Measurements from ENCODE around the gene SYNGR3. TPM values are rescaled to one million over a fixed set of nuclear protein-coding genes. Genes with fewer than 3 reads are reported as not detected.

SYNGR3 gene
- total and polyA plus RNA-seq, 10 donors: 0.85 to 11.4 (median 2.8) TPM

DNA sequence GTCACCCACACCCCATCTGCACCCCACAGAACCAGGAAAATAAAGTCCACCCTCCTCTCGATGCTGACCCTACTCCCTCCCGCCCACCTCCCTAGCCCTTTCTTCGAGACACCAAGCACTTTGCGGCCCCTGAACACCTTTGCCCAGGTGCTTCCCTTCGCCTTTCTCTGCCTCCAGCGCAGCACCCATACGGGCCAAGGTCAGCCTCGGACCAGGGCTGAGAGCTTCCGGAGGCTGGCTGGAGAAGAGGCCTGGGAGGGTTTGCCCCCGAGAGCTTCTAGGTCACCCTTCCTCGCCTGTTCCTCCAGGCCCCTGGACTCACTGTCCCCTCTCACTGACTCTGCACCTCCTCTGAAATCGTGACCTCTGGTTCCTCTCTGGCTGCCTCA is 34.3 kb downstream of the SYNGR3 start:
- Histone ChIP-seq H3K27ac (peak overlapping the region; percentile 62 to 88 (median 84)), H3K27me3 (replicated peaks in 1 of 7) (peaks cover 0 to 78% (median 37%) of the 10 kb centered on the region in 7 donors), H3K36me3 (no peaks in the 10 kb centered on the region), H3K9me3 (no peaks in the 10 kb centered on the region), H3K4me1 (peaks cover 27 to 86% (median 69%) of the 10 kb centered on the region in 6 donors), H3K4me3 (peak overlapping the region in 5 of 8 donors; percentile 21 to 64 (median 28))
- DNase-seq: peak; percentile 75
- intact Hi-C loops (cut with DNase I; ENCODE audit: low total_unique reads): no loop called here
- 60 to 74% (median 68%) methylated on average over 12 of the region's 12 CpGs for WGBS, 5 donors
- TF ChIP-seq, protein P1, sequence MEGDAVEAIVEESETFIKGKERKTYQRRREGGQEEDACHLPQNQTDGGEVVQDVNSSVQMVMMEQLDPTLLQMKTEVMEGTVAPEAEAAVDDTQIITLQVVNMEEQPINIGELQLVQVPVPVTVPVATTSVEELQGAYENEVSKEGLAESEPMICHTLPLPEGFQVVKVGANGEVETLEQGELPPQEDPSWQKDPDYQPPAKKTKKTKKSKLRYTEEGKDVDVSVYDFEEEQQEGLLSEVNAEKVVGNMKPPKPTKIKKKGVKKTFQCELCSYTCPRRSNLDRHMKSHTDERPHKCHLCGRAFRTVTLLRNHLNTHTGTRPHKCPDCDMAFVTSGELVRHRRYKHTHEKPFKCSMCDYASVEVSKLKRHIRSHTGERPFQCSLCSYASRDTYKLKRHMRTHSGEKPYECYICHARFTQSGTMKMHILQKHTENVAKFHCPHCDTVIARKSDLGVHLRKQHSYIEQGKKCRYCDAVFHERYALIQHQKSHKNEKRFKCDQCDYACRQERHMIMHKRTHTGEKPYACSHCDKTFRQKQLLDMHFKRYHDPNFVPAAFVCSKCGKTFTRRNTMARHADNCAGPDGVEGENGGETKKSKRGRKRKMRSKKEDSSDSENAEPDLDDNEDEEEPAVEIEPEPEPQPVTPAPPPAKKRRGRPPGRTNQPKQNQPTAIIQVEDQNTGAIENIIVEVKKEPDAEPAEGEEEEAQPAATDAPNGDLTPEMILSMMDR (IDR thresholded peaks at IDR 0.05 in 8 of 11, conservative IDR thresholded peaks at IDR 0.05 in 3 of 11): no peak
- TF ChIP-seq POLR2A (IDR thresholded peaks at IDR 0.05): no peak
- TF ChIP-seq POLR2AphosphoS5 (IDR thresholded peaks at IDR 0.05): no peak

DNA sequence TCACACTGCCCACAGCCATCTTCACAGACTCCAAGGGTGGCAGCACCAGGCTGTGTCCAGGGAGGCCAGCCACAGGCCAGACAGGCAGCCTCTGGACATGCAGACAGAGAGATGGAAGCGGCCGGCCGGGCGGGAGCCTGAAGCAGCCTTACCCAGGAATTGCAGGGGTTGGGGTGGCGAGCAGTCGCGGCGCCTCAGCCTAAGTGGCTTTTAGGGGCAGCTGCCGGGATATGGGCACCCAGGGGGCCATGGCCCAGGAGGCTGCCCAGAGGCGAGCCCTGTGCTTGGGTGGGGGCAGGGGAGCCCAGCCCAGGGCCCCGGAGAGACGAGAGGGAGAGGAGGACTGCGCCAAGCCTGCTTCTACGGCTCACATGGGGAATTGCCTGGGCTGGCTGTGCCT is 35.5 kb downstream of the SYNGR3 start:
- 86 to 97% (median 92%) methylated on average over 14 of the region's 14 CpGs for WGBS, 5 donors
- TF ChIP-seq, protein P1 (IDR thresholded peaks at IDR 0.05 in 8 of 11, conservative IDR thresholded peaks at IDR 0.05 in 3 of 11): no peak
- TF ChIP-seq POLR2AphosphoS5 (IDR thresholded peaks at IDR 0.05) (no peak), POLR2A (IDR thresholded peaks at IDR 0.05) (no peak)
- intact Hi-C loops (cut with DNase I; ENCODE audit: low total_unique reads): loop anchor here (5.0 kb wide), 1 partner anchor 127 kb away; no protein-coding TSS in a partner anchor
- peaks cover 0 to 68% (median 25%) of the 10 kb centered on the region in 7 donors for H3K27me3 ChIP-seq (replicated peaks in 1 of 7)
- no peaks in the 10 kb centered on the region for H3K9me3 ChIP-seq
- peak overlapping the region in 1 of 8 donors; percentile 87 for H3K4me3 ChIP-seq
- peak overlapping the region in 6 of 8 donors; percentile 13 to 90 (median 86) for H3K27ac ChIP-seq
- H3K36me3 ChIP-seq: peaks cover 0 to 10% (median 0%) of the 10 kb centered on the region in 6 donors
- peaks cover 26 to 87% (median 71%) of the 10 kb centered on the region in 6 donors for H3K4me1 ChIP-seq
- peak; percentile 75 for DNase-seq

GRCh38 chr16:2025878-2026460 is 36.2 kb downstream of the SYNGR3 start:
- WGBS, 5 donors: 63 to 96% (median 78%) methylated on average over 15 to 16 of the region's 16 CpGs
- H3K27ac ChIP-seq: peak overlapping the region in 7 of 8 donors; percentile 51 to 90 (median 87)
- TF ChIP-seq POLR2AphosphoS5 (IDR thresholded peaks at IDR 0.05) (no peak), POLR2A (IDR thresholded peaks at IDR 0.05) (no peak)
- TF ChIP-seq, protein P1 (IDR thresholded peaks at IDR 0.05 in 8 of 11, conservative IDR thresholded peaks at IDR 0.05 in 3 of 11): no peak
- peaks cover 0 to 61% (median 18%) of the 10 kb centered on the region in 7 donors for H3K27me3 ChIP-seq (replicated peaks in 1 of 7)
- H3K4me1 ChIP-seq: peaks cover 24 to 87% (median 72%) of the 10 kb centered on the region in 6 donors
- peak; percentile 65 for DNase-seq
- H3K4me3 ChIP-seq: peak overlapping the region in 7 of 8 donors; percentile 17 to 87 (median 68)
- no peaks in the 10 kb centered on the region for H3K9me3 ChIP-seq
- intact Hi-C loops (cut with DNase I; ENCODE audit: low total_unique reads): loop anchor here (5.0 kb wide), 1 partner anchor 126 kb away; no protein-coding TSS in a partner anchor
- H3K36me3 ChIP-seq: peaks cover 0 to 15% (median 0%) of the 10 kb centered on the region in 6 donors

DNA sequence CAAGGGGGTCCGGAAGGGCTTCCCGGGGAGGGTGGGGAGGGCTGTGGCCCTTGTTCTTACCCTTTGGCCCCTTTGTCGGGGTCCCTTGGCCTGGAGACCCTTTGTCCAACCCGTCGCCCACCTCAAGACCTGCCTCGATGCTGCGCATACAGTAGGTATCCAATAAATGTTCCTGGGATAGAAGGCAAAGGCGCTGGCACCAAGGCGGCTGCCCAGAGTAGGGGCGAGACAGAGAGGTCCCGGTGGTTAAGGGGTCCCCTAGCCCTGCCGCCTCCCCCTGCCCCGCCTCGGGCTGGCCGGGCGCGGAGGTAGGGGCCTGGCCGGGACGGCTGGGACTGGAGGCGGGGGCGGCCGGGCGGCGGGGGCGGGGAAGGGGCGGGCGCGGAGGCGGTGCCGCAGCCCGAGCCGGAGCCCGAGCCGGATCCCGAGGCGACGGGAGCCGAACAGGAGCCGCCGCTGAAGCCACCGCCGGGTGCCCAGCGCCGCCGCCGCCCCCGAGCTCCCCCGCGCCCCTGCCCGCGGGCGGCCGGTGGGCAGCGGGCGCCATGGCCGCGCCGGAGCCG is 36.8 kb downstream of the SYNGR3 start, which contains the start of gene NHERF2:
Gene NHERF2, plus strand, starts transcription at position 442 of the 563 bp plus-strand sequence. Its CDS starts 104 bp downstream, at position 546.
- Histone ChIP-seq H3K4me3 (peak within 1 kb of the TSS; percentile 43 to 87 (median 69)), H3K27me3 (replicated peaks in 1 of 7) (peaks cover 0 to 56% (median 12%) of the 10 kb centered on the region in 7 donors), H3K27ac (peak within 1 kb of the TSS in 7 of 8 donors; percentile 63 to 90 (median 87)), H3K4me1 (peaks cover 24 to 90% (median 78%) of the 10 kb centered on the region in 6 donors), H3K36me3 (peaks cover 0 to 15% (median 0%) of the 10 kb centered on the region in 6 donors), H3K9me3 (no peaks in the 10 kb centered on the region)
- 9 to 53% (median 18%) methylated on average over 3 to 59 of the region's 59 CpGs for WGBS, 5 donors
- TF ChIP-seq POLR2AphosphoS5 (IDR thresholded peaks at IDR 0.05) (no peak), POLR2A (IDR thresholded peaks at IDR 0.05) (no peak)
- TF ChIP-seq, protein P1 (IDR thresholded peaks at IDR 0.05 in 8 of 11, conservative IDR thresholded peaks at IDR 0.05 in 3 of 11): no peak
- intact Hi-C loops (cut with DNase I; ENCODE audit: low total_unique reads): loop anchor here (5.0 kb wide), 1 partner anchor 126 kb away; no protein-coding TSS in a partner anchor
- peak; percentile 77 for DNase-seq

All from spleen (tissue), 11 donors.